Esophagus muscularis mucosa (tissue), 4 donors: Measurements from ENCODE around the gene CAPS.

Experiments
- EP300 ChIP-seq: sonication (generic); formaldehyde crosslinking; IDR thresholded peaks from one replicate; pipeline ENCODE4 v1.6.1; 2017; ENCODE audit warnings: antibody characterized with exemption
- POLR2AphosphoS5 ChIP-seq, 2 donors: sonication (generic); formaldehyde crosslinking; IDR thresholded peaks; one replicate each; pipeline ENCODE4 v1.6.1; 2017; ENCODE audit warnings: antibody characterized with exemption in 2 of 2
- TF ChIP-seq, protein P1 (sequence below), 3 experiments: fragments of 200-600 bp in 2 of 3; fragments of 450-650 bp in 1 of 3; sonication (generic) in 2 of 3; IDR thresholded peaks; one replicate each; pipeline ENCODE4 v1.5.1; 2017 to 2019; ENCODE audit warnings: antibody characterized with exemption in 3 of 3, mild to moderate bottlenecking in 2 of 3, moderate library complexity in 1 of 3

DNA sequence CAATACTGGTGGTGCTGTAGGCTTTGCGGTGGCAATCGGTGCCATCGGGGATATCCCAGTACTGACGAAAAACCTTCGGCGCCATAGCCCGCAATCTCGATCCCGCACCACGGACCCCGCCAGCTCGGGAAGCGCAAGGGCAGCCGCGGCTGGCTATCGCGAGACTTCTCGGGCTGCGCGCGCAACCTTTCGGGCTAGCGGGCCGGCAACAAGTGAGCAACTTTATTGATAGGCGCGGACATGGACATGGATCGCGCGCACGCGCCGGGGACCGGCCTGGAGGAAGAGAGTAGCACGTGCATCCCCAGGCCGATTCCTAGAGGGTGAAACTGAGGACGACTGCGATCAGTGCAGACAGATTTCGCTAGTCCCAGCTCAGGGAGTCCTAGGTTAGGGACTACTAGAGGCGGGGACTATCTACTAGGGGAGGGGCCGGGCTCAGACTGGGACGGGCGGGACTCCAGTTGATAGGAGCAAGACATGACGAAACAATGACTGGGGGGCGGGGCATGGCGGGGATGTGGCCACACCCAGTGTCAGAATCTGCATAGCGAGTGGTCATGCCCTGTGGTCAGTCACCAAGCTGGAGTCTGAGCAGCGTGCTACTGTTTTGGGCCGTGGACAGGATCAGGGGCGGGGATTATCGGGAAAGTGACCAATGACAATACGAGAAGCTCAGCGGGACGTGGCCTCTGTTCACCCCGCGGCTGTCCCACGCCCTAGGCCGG is 10.3 kb upstream of the CAPS start, which contains the start of gene NDUFA11:
- TF ChIP-seq, protein P1, sequence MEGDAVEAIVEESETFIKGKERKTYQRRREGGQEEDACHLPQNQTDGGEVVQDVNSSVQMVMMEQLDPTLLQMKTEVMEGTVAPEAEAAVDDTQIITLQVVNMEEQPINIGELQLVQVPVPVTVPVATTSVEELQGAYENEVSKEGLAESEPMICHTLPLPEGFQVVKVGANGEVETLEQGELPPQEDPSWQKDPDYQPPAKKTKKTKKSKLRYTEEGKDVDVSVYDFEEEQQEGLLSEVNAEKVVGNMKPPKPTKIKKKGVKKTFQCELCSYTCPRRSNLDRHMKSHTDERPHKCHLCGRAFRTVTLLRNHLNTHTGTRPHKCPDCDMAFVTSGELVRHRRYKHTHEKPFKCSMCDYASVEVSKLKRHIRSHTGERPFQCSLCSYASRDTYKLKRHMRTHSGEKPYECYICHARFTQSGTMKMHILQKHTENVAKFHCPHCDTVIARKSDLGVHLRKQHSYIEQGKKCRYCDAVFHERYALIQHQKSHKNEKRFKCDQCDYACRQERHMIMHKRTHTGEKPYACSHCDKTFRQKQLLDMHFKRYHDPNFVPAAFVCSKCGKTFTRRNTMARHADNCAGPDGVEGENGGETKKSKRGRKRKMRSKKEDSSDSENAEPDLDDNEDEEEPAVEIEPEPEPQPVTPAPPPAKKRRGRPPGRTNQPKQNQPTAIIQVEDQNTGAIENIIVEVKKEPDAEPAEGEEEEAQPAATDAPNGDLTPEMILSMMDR (IDR thresholded peaks at IDR 0.05), result no peak
- TF ChIP-seq EP300 (no peak), POLR2AphosphoS5 (IDR thresholded peaks at IDR 0.05) (peak; percentile 94)
